ENCODE data around the gene GLT1D1. TPM values are rescaled to one million over a fixed set of nuclear protein-coding genes. Genes with fewer than 3 reads are reported as not detected.

The GLT1D1 gene
- total and polyA plus RNA-seq, 2 experiments from 2014 or later = 0.83 to 2.7 TPM

DNA sequence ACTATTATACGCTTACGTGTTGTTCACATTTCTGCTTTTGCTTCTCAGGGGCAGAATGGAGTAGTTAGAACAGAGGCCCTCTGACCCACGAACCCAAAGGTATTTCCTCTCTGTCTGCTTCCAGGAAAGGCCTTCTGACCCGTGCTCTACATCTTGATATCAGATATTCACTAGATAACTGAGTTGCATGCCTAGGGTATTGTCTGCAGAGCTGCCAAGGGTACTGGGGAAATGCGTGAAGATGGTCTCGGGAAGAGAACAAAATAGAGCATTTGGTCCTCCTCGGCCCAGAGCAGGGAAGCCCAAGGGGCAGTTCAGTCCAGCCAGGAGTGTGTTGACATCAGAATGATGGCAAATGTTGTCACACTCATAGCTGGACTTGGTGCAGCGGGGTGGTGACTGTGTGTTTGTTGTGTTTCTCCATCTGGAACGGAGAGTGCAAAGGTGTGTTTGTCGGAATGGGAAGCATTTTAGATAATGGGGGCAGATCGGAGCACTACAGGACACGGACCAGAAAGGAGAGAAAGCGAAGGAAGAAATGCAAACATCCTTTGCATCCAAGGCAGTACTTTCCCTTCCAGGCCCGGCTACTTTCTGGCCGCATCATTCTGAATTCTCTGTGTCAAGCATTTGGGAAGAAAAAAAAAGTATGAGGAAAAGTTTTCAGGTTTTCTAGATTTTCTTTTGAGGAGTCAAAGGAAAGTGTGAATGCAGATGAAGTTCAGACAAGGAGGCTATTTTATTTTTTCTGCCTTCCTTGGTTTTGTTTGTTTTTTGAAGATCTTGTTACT, 8.1 kb downstream of the GLT1D1 start:
- no peak for DNase-seq (ENCODE audit: low read depth in 1 of 2, low spot score in 1 of 2)
- Histone ChIP-seq H3K27me3 (no peaks in the 10 kb centered on the region), H3K36me3 (no peaks in the 10 kb centered on the region), H3K4me1 (ENCODE audit: low read depth) (peaks cover 12% of the 10 kb centered on the region), H3K9me3 (ENCODE audit: low read depth) (no peaks in the 10 kb centered on the region), H3K4me3 (no peak overlapping the region), H3K27ac (no peak overlapping the region)
- TF ChIP-seq, protein P1, sequence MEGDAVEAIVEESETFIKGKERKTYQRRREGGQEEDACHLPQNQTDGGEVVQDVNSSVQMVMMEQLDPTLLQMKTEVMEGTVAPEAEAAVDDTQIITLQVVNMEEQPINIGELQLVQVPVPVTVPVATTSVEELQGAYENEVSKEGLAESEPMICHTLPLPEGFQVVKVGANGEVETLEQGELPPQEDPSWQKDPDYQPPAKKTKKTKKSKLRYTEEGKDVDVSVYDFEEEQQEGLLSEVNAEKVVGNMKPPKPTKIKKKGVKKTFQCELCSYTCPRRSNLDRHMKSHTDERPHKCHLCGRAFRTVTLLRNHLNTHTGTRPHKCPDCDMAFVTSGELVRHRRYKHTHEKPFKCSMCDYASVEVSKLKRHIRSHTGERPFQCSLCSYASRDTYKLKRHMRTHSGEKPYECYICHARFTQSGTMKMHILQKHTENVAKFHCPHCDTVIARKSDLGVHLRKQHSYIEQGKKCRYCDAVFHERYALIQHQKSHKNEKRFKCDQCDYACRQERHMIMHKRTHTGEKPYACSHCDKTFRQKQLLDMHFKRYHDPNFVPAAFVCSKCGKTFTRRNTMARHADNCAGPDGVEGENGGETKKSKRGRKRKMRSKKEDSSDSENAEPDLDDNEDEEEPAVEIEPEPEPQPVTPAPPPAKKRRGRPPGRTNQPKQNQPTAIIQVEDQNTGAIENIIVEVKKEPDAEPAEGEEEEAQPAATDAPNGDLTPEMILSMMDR (IDR thresholded peaks at IDR 0.05; ENCODE audit: low read depth, low read length) = no peak

DNA sequence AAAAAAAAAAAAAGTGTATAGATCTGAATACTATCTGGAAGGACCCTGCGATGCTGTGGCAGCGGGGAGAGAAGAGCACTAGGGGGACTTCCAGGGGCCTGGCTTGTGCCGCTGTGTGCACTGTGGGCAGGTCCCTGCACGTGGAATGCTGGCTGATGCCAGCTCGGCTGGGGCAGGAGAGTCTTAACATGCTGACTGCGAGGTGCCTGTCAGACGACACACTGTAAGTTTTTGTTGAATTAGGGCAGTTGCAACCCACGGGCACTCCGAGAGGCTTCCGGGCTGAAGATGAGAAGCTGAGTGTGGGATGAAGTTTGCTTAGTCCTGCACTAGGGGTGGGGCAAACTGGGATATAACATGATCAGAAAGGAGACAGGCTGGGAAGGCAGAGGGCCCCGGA, 10.7 kb downstream of the GLT1D1 start:
- H3K4me1 ChIP-seq (ENCODE audit: low read depth) = peaks cover 12% of the 10 kb centered on the region
- H3K4me3 ChIP-seq = no peak overlapping the region
- H3K36me3 ChIP-seq = no peaks in the 10 kb centered on the region
- no peaks in the 10 kb centered on the region for H3K27me3 ChIP-seq
- DNase-seq (ENCODE audit: low read depth in 1 of 2, low spot score in 1 of 2) = no peak
- no peaks in the 10 kb centered on the region for H3K9me3 ChIP-seq (ENCODE audit: low read depth)
- no peak overlapping the region for H3K27ac ChIP-seq
- TF ChIP-seq, protein P1 (IDR thresholded peaks at IDR 0.05; ENCODE audit: low read depth, low read length) = no peak

DNA sequence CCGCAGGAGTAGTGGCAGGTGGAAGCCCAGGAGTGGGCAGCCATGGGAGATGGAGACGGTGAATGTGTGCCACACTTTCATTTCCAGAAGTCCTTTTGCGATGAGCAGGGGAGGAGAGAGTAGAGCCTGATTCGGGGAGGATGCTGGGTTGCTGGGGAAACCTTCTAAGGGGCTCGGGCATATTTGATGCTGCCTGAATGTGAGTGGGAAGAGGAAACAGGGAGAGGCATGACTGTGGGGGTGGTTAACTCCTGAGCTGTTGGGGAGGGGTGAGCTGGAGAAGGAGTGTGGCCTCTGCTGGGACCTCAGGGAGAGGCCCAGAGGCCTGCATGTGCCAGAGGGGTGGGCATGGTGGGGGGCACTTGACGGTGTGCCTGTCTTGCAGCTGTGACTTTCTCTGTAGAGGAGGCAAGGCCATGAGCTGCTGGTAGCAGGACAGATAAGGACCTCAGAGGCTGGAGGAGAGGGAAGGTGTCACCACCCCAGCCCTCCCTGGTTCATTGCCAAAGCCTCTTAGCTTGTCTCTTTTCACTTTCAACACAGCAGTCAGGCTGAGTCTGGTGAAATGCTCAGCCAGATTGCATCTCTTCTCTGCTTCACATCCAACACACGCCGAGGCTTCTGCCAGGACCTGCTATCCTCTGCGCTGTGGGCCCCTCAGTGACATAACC, 11.4 kb downstream of the GLT1D1 start:
- Histone ChIP-seq H3K4me3 (no peak overlapping the region), H3K27ac (no peak overlapping the region), H3K9me3 (ENCODE audit: low read depth) (no peaks in the 10 kb centered on the region), H3K36me3 (no peaks in the 10 kb centered on the region), H3K27me3 (no peaks in the 10 kb centered on the region), H3K4me1 (ENCODE audit: low read depth) (peaks cover 12% of the 10 kb centered on the region)
- TF ChIP-seq, protein P1 (IDR thresholded peaks at IDR 0.05; ENCODE audit: low read depth, low read length) = no peak
- DNase-seq (ENCODE audit: low read depth in 1 of 2, low spot score in 1 of 2) = peak in 1 of 2 donors; percentile 80

DNA sequence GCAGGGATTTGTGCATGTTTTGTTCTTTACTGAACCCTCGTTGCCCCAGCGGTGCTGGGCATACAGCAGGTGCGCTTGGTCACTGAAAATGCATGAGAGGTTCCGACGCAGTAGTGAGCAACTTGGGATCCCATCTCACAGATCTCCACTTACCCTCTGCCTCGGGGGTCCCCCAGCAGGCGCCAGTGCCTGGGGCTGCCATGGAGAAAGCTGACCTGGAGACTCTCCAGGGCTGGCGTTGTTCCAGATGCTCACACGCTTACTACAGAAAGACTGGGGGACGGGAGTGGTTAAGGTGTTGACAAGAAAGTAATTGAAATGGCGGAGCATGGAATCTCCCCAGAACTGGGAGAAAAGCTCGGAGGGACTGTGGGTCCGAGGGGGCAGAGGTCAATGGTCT, 14.2 kb downstream of the GLT1D1 start:
- Histone ChIP-seq H3K27ac (no peak overlapping the region), H3K27me3 (no peaks in the 10 kb centered on the region), H3K9me3 (ENCODE audit: low read depth) (no peaks in the 10 kb centered on the region), H3K4me1 (ENCODE audit: low read depth) (peaks cover 12% of the 10 kb centered on the region), H3K36me3 (no peaks in the 10 kb centered on the region), H3K4me3 (no peak overlapping the region)
- peak in 1 of 2 donors; percentile 40 for DNase-seq (ENCODE audit: low read depth in 1 of 2, low spot score in 1 of 2)
- TF ChIP-seq, protein P1 (IDR thresholded peaks at IDR 0.05; ENCODE audit: low read depth, low read length) = no peak

DNA sequence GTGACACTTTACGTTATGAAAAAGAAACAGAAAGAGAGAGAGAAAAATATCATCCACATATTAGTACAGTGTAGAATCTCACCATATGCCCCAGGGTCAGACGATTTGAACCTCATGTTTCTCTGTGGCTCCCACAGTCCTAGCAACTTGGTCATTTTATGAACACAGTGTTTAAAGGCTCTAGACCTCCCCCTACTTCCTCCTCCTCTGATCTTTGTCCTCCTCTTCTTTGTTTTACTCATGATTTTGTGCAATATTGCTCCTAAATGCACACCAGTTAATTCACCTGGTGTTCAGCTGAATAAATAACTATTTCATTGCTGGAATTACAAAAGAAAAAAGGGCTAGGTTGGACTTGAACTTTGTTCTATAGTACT, 18.2 kb downstream of the GLT1D1 start:
- Histone ChIP-seq H3K36me3 (no peaks in the 10 kb centered on the region), H3K4me3 (no peak overlapping the region), H3K4me1 (ENCODE audit: low read depth) (no peaks in the 10 kb centered on the region), H3K27ac (no peak overlapping the region), H3K9me3 (ENCODE audit: low read depth) (no peaks in the 10 kb centered on the region), H3K27me3 (no peaks in the 10 kb centered on the region)
- TF ChIP-seq, protein P1 (IDR thresholded peaks at IDR 0.05; ENCODE audit: low read depth, low read length) = no peak
- DNase-seq (ENCODE audit: low read depth in 1 of 2, low spot score in 1 of 2) = no peak
